GM12872 (cell line): ENCODE results near the gene LSM3.

Source experiments
- CTCF ChIP-seq: IDR thresholded peaks from 3 replicates; pipeline ENCODE4 v1.5.1; 2011; ENCODE audit warnings: low read depth, mild to moderate bottlenecking, low read length, moderate library complexity; ENCODE audit not compliant: insufficient read depth

The LSM3 gene

GRCh38 chr3:14138878-14139655 lies 39.5 kb upstream of the LSM3 start:
- no peak for TF ChIP-seq CTCF

DNA sequence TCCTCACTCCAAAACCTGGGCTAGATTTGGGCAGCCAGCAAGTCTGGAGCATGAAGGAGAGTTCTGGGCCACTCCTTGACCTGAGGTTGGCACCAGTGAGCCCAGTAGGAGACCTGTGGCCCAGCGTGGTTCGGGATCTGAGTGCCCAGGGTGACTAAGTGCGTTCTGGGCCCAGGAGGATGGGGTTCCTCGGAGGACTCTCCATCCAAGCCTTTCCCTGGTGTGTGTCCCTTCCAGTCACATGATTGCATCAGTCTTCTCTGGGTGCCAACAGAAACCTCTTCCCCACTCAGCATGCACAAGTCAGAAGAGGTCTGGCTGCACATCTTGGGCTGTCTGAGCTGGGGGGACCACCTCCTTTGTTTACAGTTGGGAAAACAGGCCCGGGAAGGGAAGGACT lies 38.8 kb upstream of the LSM3 start:
- TF ChIP-seq CTCF: no peak

DNA sequence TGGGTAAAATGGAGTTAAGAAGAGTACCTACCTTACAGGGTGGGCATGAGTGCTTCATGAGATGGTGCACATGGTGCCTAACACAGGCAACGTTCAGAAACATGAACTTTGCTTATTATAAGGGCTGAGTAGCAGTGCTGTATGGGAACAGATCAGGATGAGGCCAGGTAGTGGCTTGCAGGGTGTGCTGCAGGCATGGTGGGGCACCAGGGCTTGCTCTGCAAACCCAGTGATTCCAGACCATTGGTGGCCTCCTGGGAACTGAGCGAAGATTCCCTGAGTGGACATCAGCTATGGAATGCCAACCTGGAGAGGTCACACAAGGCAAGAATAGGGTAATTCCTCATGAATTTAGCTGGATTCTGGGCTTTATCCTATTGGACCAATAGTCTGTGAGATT lies 37.9 kb upstream of the LSM3 start:
- TF ChIP-seq CTCF: no peak

DNA sequence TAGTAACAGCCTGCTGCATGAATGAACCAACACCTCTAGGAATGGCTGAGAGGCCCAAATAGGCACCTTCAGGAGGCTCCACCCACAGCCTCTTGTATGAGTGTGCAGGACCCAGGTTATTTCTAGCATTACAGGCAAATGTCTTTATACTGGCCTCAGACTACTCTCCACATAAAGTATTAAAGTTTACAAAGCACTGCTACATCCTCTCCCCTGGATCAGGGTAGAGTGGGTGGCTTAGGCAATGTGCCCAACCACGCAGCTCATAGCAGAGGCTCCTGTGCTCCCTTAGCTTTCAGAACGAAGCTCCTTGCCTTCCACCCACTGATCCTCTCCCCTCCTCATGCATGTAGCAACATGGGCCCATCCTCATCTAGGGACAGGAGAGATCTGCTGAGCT lies 37.5 kb upstream of the LSM3 start:
- no peak for TF ChIP-seq CTCF

DNA sequence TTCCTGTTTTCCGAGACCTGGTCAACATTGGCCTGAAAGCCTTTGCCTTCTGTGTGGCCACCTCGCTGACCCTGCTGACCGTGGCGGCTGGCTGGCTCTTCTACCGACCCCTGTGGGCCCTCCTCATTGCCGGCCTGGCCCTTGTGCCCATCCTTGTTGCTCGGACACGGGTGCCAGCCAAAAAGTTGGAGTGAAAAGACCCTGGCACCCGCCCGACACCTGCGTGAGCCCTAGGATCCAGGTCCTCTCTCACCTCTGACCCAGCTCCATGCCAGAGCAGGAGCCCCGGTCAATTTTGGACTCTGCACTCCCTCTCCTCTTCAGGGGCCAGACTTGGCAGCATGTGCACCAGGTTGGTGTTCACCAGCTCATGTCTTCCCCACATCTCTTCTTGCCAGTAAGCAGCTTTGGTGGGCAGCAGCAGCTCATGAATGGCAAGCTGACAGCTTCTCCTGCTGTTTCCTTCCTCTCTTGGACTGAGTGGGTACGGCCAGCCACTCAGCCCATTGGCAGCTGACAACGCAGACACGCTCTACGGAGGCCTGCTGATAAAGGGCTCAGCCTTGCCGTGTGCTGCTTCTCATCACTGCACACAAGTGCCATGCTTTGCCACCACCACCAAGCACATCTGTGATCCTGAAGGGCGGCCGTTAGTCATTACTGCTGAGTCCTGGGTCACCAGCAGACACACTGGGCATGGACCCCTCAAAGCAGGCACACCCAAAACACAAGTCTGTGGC lies 36.8 kb upstream of the LSM3 start:
- TF ChIP-seq CTCF: no peak

GRCh38 chr3:14142567-14143270 lies 35.9 kb upstream of the LSM3 start:
- no peak for TF ChIP-seq CTCF
